ENCODE data around the gene PSAPL1. TPM values are rescaled to one million over a fixed set of nuclear protein-coding genes. Genes with fewer than 3 reads are reported as not detected.

The PSAPL1 gene
- total RNA-seq, 1 experiment from 2014 or later: not detected

- Mint-ChIP-seq H3K9me3 (no peaks in the 10 kb centered on the region), H3K36me3 (no peaks in the 10 kb centered on the region), H3K4me1 (peaks cover 9% of the 10 kb centered on the region), H3K4me3 (no peak overlapping the region), H3K27me3 (ENCODE audit: low read depth) (no peaks in the 10 kb centered on the region; the same call in 1 of the 2 replicates), H3K27ac (no peak overlapping the region)
- no peak for DNase-seq (ENCODE audit: low spot score)
- TF ChIP-seq RELA (CRISPR knock-in tag; IDR thresholded peaks at IDR 0.05; ENCODE audit: borderline replicate concordance) (no peak), MXD4 (CRISPR knock-in tag; IDR thresholded peaks at IDR 0.05; ENCODE audit: borderline replicate concordance) (no peak), GRHL2 (CRISPR knock-in tag; IDR thresholded peaks at IDR 0.05; ENCODE audit: insufficient replicate concordance, severe bottlenecking) (no peak), AFF4 (CRISPR knock-in tag; IDR thresholded peaks at IDR 0.05; ENCODE audit: borderline replicate concordance) (no peak), RORB (CRISPR knock-in tag; IDR thresholded peaks at IDR 0.05) (no peak), ATF3 (CRISPR knock-in tag; conservative IDR thresholded peaks at IDR 0.05) (no peak), ZNF425 (CRISPR knock-in tag; conservative IDR thresholded peaks at IDR 0.05) (no peak), ZNF423 (CRISPR knock-in tag; IDR thresholded peaks at IDR 0.05) (no peak), NR1H2 (CRISPR knock-in tag; IDR thresholded peaks at IDR 0.05) (no peak), USF1 (CRISPR knock-in tag; IDR thresholded peaks at IDR 0.05) (no peak), FOXP1 (CRISPR knock-in tag; IDR thresholded peaks at IDR 0.05; ENCODE audit: borderline replicate concordance) (no peak), JUN (CRISPR knock-in tag; IDR thresholded peaks at IDR 0.05) (no peak), PRDM15 (CRISPR knock-in tag; IDR thresholded peaks at IDR 0.05) (no peak), SMAD3 (CRISPR knock-in tag; IDR thresholded peaks at IDR 0.05; ENCODE audit: borderline replicate concordance) (no peak), CBFB (CRISPR knock-in tag; IDR thresholded peaks at IDR 0.05; ENCODE audit: low read depth) (no peak), ZBTB43 (CRISPR knock-in tag; IDR thresholded peaks at IDR 0.05) (no peak), NFATC4 (CRISPR knock-in tag; IDR thresholded peaks at IDR 0.05) (no peak)
- ChIA-PET POLR2A (no interaction called here), CTCF (no interaction called here)
- no peak for ATAC-seq
Observed at GRCh38 chr4:7447236-7447635, 12.5 kb upstream of the PSAPL1 start.
